CD4-positive, alpha-beta T cell treated with Interferon alpha-2 for 1 hour (primary cell): Measurements from ENCODE around the gene TOR3A.
"Not testable (repeated sequence)": the region's sequence is repeated elsewhere in the genome, so short reads cannot be mapped to it uniquely, and the experiment has no call there.

Experiments
- DNase-seq, 2 donors: peaks; one replicate each; pipeline ENCODE4 v3.0.0-alpha.2; 2020 to 2022

The TOR3A gene

GRCh38 chr1:179108644-179109043 lies 26.8 kb downstream of the TOR3A start:
- DNase-seq, result no peak

GRCh38 chr1:179115181-179115580 lies 33.3 kb downstream of the TOR3A start:
- DNase-seq, result no peak

GRCh38 chr1:179119513-179119912 lies 37.6 kb downstream of the TOR3A start:
- no peak for DNase-seq

GRCh38 chr1:179120736-179121135 lies 38.9 kb downstream of the TOR3A start:
- DNase-seq, result no peak

GRCh38 chr1:179121159-179121938 lies 39.5 kb downstream of the TOR3A start:
- DNase-seq, result peak; percentile 19 to 62

- DNase-seq, result no peak
Measured at GRCh38 chr1:179124873-179125272, 43.0 kb downstream of the TOR3A start.

GRCh38 chr1:179126338-179127060 lies 44.6 kb downstream of the TOR3A start:
- no peak for DNase-seq

- DNase-seq, result no peak
Measured at GRCh38 chr1:179127163-179127895, 45.5 kb downstream of the TOR3A start.

GRCh38 chr1:179128520-179128919 lies 46.6 kb downstream of the TOR3A start:
- no peak for DNase-seq

- peak in 1 of 2 donors; percentile 75 for DNase-seq
Measured at GRCh38 chr1:179129702-179130473, 48.0 kb downstream of the TOR3A start.

- DNase-seq, result not testable (repeated sequence)
Measured at GRCh38 chr1:179135168-179135567, 53.3 kb downstream of the TOR3A start.

- not testable (repeated sequence) for DNase-seq
Measured at GRCh38 chr1:179135707-179136106, 53.8 kb downstream of the TOR3A start.

GRCh38 chr1:179137617-179138255 lies 55.9 kb downstream of the TOR3A start:
- no peak for DNase-seq

- DNase-seq, result not testable (repeated sequence)
Measured at GRCh38 chr1:179138755-179139154, 56.9 kb downstream of the TOR3A start.

GRCh38 chr1:179141592-179142251 lies 59.9 kb downstream of the TOR3A start:
- DNase-seq, result no peak

GRCh38 chr1:179142889-179143299 lies 61.0 kb downstream of the TOR3A start:
- no peak for DNase-seq

- DNase-seq, result peak in 1 of 2 donors; percentile 28
Measured at GRCh38 chr1:179143322-179143721, 61.5 kb downstream of the TOR3A start.

GRCh38 chr1:179144626-179145025 lies 62.8 kb downstream of the TOR3A start:
- no peak for DNase-seq

- no peak for DNase-seq
Measured at GRCh38 chr1:179145521-179145920, 63.7 kb downstream of the TOR3A start.
